HUES48 (cell line): ENCODE measurements around the gene PLEKHA1.

Experiments
- H3K27ac ChIP-seq: one replicate; pipeline ENCODE4 v1.7.0; 2013; ENCODE audit warnings: low read depth, low read length, inconsistent platforms
- H3K27me3 ChIP-seq: 2 replicates; pipeline ENCODE4 v1.6.1; 2013; ENCODE audit warnings: mild to moderate bottlenecking, low read length; ENCODE audit not compliant: control insufficient read depth, insufficient read depth
- H3K36me3 ChIP-seq: 2 replicates; pipeline ENCODE4 v1.6.1; 2013; ENCODE audit warnings: low read length; ENCODE audit not compliant: control insufficient read depth, insufficient read depth
- H3K4me1 ChIP-seq: 2 replicates; pipeline ENCODE4 v1.6.1; 2013; ENCODE audit warnings: mild to moderate bottlenecking, low read length; ENCODE audit not compliant: control insufficient read depth, insufficient read depth
- H3K4me3 ChIP-seq: 2 replicates; pipeline ENCODE4 v1.5.1; 2013; ENCODE audit warnings: mild to moderate bottlenecking, low read depth, low read length
- H3K9ac ChIP-seq: 2 replicates; pipeline ENCODE4 v1.6.1; 2013; ENCODE audit warnings: mild to moderate bottlenecking, low read depth, low read length, moderate library complexity
- H3K9me3 ChIP-seq: 2 replicates; pipeline ENCODE4 v1.6.1; 2013; ENCODE audit warnings: low read length; ENCODE audit not compliant: control insufficient read depth, insufficient read depth

The PLEKHA1 gene

GRCh38 chr10:122379041-122379440, 4.5 kb downstream of the PLEKHA1 start:
- H3K4me1 ChIP-seq, result peaks cover 23% of the 10 kb centered on the region
- no peak overlapping the region for H3K4me3 ChIP-seq
- H3K27me3 ChIP-seq, result no peaks in the 10 kb centered on the region
- H3K9me3 ChIP-seq, result no peaks in the 10 kb centered on the region
- no peak overlapping the region for H3K9ac ChIP-seq
- H3K36me3 ChIP-seq, result 0 out of 2 replicates have a peak, but pooled peaks cover 7% of the 10 kb centered on the region
- H3K27ac ChIP-seq, result no peak overlapping the region

GRCh38 chr10:122379537-122379936, 5.0 kb downstream of the PLEKHA1 start:
- no peak overlapping the region for H3K4me3 ChIP-seq
- peaks cover 23% of the 10 kb centered on the region for H3K4me1 ChIP-seq
- H3K27me3 ChIP-seq, result no peaks in the 10 kb centered on the region
- no peak overlapping the region for H3K9ac ChIP-seq
- 0 out of 2 replicates have a peak, but pooled peaks cover 7% of the 10 kb centered on the region for H3K36me3 ChIP-seq
- no peak overlapping the region for H3K27ac ChIP-seq
- no peaks in the 10 kb centered on the region for H3K9me3 ChIP-seq

- no peaks in the 10 kb centered on the region for H3K27me3 ChIP-seq
These were observed 6.2 kb downstream of the PLEKHA1 start for GRCh38 chr10:122380703-122381102.

GRCh38 chr10:122381680-122382079, 7.2 kb downstream of the PLEKHA1 start:
- H3K9me3 ChIP-seq, result no peaks in the 10 kb centered on the region
- H3K27me3 ChIP-seq, result no peaks in the 10 kb centered on the region
- no peak overlapping the region for H3K9ac ChIP-seq
- peaks cover 10% of the 10 kb centered on the region for H3K4me1 ChIP-seq
- no peak overlapping the region for H3K27ac ChIP-seq
- H3K36me3 ChIP-seq, result 0 out of 2 replicates have a peak, but pooled peaks cover 7% of the 10 kb centered on the region
- no peak overlapping the region for H3K4me3 ChIP-seq

More at GRCh38 chr10:122380703-122381102, 6.2 kb downstream of the PLEKHA1 start:
- Histone ChIP-seq H3K36me3 (0 out of 2 replicates have a peak, but pooled peaks cover 7% of the 10 kb centered on the region), H3K4me3 (no peak overlapping the region), H3K27ac (no peak overlapping the region), H3K9ac (no peak overlapping the region), H3K9me3 (no peaks in the 10 kb centered on the region), H3K4me1 (peaks cover 18% of the 10 kb centered on the region)

- H3K36me3 ChIP-seq, result no peaks in the 10 kb centered on the region
- no peaks in the 10 kb centered on the region for H3K27me3 ChIP-seq
- H3K27ac ChIP-seq, result no peak overlapping the region
- H3K4me1 ChIP-seq, result no peaks in the 10 kb centered on the region
- no peak overlapping the region for H3K9ac ChIP-seq
- no peak overlapping the region for H3K4me3 ChIP-seq
- H3K9me3 ChIP-seq, result no peaks in the 10 kb centered on the region; the same call in 1 of the 2 replicates
These were observed 12.0 kb downstream of the PLEKHA1 start for GRCh38 chr10:122386514-122386913.

GRCh38 chr10:122387572-122387971, 13.1 kb downstream of the PLEKHA1 start:
- Histone ChIP-seq H3K27ac (no peak overlapping the region), H3K9me3 (no peaks in the 10 kb centered on the region; the same call in 1 of the 2 replicates), H3K27me3 (no peaks in the 10 kb centered on the region), H3K4me1 (no peaks in the 10 kb centered on the region), H3K4me3 (no peak overlapping the region), H3K9ac (no peak overlapping the region), H3K36me3 (no peaks in the 10 kb centered on the region)

- no peaks in the 10 kb centered on the region for H3K27me3 ChIP-seq
- H3K9me3 ChIP-seq, result no peaks in the 10 kb centered on the region; the same call in 1 of the 2 replicates
- H3K9ac ChIP-seq, result no peak overlapping the region
- no peak overlapping the region for H3K4me3 ChIP-seq
- no peak overlapping the region for H3K27ac ChIP-seq
- H3K4me1 ChIP-seq, result no peaks in the 10 kb centered on the region
- H3K36me3 ChIP-seq, result peaks cover 5% of the 10 kb centered on the region
These were observed 13.9 kb downstream of the PLEKHA1 start for GRCh38 chr10:122388287-122388997.

- Histone ChIP-seq H3K9me3 (no peaks in the 10 kb centered on the region; the same call in 1 of the 2 replicates), H3K27ac (no peak overlapping the region), H3K27me3 (no peaks in the 10 kb centered on the region), H3K4me1 (no peaks in the 10 kb centered on the region), H3K9ac (no peak overlapping the region), H3K4me3 (no peak overlapping the region), H3K36me3 (peaks cover 21% of the 10 kb centered on the region)
These were observed 15.8 kb downstream of the PLEKHA1 start for GRCh38 chr10:122390271-122390670.

- Histone ChIP-seq H3K4me1 (no peaks in the 10 kb centered on the region), H3K9me3 (no peaks in the 10 kb centered on the region; the same call in 1 of the 2 replicates), H3K4me3 (no peak overlapping the region), H3K36me3 (peaks cover 25% of the 10 kb centered on the region), H3K27me3 (no peaks in the 10 kb centered on the region), H3K27ac (no peak overlapping the region), H3K9ac (no peak overlapping the region)
These were observed 16.2 kb downstream of the PLEKHA1 start for GRCh38 chr10:122390679-122391078.

GRCh38 chr10:122391875-122392274, 17.4 kb downstream of the PLEKHA1 start:
- peaks cover 36% of the 10 kb centered on the region for H3K36me3 ChIP-seq
- H3K4me3 ChIP-seq, result no peak overlapping the region
- no peak overlapping the region for H3K27ac ChIP-seq
- no peak overlapping the region for H3K9ac ChIP-seq
- H3K9me3 ChIP-seq, result no peaks in the 10 kb centered on the region; the same call in 1 of the 2 replicates
- H3K27me3 ChIP-seq, result no peaks in the 10 kb centered on the region
- H3K4me1 ChIP-seq, result no peaks in the 10 kb centered on the region

- Histone ChIP-seq H3K36me3 (peaks cover 46% of the 10 kb centered on the region), H3K4me1 (no peaks in the 10 kb centered on the region), H3K4me3 (no peak overlapping the region), H3K27ac (no peak overlapping the region), H3K9me3 (no peaks in the 10 kb centered on the region; the same call in 1 of the 2 replicates), H3K27me3 (no peaks in the 10 kb centered on the region), H3K9ac (no peak overlapping the region)
These were observed 18.3 kb downstream of the PLEKHA1 start for GRCh38 chr10:122392835-122393234.
